GM19351 (cell line): ENCODE measurements around the gene TMEM63B.
A peak's percentile ranks its signal among the peaks of the same experiment; 100 is the strongest.
"Not testable (repeated sequence)": the region's sequence is repeated elsewhere in the genome, so short reads cannot be mapped to it uniquely, and the experiment has no call there.

ENCODE experiments used
- ATAC-seq: cut with Tn5 transposase; IDR thresholded peaks from one replicate; pipeline ENCODE4 v1.9.1; 2021; ENCODE audit warnings: mild to moderate bottlenecking, moderate library complexity; ENCODE audit not compliant: unreplicated experiment

The TMEM63B gene

DNA sequence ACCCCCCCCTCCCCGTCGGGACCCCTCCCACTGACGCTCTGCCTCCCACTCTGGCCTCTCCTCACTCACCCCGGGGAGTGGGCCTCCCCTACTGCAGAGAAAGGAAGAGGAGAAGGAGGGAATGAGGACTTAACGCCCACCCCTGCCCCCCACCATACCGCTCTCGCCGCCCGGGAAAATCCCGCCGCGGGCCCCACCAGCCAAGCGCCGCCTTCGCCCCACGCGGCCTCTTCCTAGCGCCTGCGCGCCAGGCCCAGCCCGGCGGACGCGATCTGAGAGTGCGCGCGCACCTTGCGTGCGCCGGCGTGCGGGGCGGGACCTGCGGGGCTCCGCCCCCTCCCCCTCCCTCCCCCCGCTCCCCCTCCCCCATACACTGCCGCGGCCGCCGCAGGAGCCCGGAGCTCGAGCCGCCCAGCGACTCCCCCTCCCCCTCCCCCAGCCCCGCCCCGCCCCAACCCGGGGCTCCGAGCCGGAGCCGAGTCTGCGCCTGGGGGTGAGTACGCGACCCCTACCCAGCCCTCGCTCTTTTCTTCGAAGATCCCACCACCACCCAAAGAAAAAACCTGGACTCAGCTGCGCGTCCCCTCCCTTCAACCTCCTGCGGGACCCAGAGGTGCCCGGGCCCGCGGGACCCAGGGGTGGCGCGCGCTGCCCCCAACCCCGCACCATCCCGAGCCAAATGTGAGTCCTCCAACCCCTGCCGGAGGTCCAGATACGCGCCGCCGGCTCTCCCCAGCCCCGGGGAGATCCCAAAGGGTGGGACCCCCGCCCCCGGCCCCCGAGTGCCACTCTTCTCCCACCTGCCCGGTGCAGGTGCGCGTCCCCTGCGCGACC is at the start of gene TMEM63B, which contains the start of gene MRPL14:
TMEM63B (plus strand) TSS at position 369 of the 834 bp plus-strand sequence. CDS start 7,031 bp downstream, outside the sequence.
MRPL14 (minus strand) TSS at position 267 of the 834 bp plus-strand sequence. CDS start 10,841 bp downstream, outside the sequence.
- peak; percentile 67 for ATAC-seq

DNA sequence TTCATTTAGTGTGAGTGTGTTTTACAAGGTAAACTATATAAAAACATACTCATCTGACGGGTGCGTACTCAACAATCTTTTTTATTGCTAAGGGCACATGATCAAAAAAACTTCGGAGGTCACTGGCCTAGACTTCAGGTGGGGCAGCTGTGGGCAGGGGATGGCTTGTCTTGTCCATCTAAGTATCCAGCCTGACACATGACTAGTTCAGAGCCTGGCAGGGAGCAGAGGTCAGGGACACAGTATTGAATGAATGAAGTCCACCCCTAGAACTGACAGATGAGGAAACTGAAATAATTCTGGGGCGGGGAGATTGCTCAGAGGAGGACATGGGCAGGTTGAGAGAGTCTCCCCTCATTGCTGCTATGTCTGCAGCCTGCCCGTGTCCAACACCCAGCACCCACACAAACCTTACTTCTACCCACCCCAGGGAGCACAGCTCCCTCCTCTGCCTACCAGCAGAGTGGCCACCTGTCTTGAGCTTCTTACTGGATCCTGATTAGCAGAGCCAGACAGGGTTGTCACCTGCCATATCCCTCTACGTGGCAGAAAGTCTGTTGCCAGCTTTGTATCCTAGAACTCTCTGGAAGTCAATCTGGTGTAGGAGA is 49.0 kb upstream of the TMEM63B start:
- no peak for ATAC-seq

DNA sequence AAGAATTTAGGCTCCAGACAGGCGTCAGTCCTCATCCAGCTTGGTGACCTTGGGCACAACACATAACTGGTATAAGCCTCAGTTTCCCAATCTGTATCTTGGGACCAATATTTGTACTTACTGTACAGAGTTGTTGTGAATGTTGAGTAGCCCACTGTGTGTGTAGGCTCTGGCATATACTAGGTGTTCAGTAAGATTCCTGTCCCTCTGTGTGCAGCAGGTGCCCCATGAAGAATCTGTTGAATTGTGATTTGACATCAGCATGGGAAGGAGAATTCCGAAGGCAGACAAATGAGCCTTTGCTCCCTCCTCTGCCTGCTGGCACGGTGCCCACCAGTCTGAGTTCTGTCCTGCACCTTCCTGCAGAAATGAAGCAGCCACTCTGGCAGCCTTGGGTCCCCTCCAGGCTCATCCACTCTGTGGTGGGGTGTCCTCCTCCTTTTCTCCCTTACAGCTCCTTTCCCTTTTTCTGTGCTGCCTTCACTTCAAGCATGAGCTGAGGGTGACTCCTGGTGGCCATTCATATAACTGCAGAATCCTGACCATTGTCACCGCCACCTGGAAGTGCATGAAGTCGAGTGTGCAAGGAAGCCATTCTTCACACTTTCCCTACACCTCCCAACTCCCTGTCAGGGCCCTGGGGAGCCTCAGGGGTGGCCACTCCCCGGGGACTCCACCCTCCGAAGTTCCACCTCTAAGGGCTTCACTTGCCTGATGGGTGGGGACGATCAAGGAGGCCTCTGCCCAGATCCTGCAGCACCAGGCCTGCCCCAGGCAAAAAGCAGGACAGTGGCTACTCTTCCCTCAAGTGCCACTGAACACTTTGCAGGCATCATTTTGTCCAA is 48.3 kb upstream of the TMEM63B start:
- no peak for ATAC-seq

DNA sequence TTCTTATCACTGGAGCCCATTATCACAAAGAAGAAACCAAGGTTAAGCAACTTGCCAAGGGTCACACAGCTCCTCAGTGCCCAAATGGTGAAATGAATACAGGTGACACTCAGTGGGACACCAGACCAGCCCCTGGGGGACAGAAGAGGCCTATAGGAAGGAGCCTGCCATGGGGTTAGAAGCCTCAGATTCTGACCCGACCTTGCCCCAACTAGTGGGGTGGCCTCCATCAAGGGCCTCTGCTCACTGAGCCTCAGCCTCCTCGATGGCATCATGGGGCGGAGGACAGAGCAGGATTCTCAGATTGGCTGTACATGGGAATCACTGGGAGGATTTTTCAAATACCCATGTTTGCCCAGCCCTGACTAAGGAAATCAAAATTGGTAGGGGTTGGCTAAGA is 47.7 kb upstream of the TMEM63B start:
- no peak for ATAC-seq

DNA sequence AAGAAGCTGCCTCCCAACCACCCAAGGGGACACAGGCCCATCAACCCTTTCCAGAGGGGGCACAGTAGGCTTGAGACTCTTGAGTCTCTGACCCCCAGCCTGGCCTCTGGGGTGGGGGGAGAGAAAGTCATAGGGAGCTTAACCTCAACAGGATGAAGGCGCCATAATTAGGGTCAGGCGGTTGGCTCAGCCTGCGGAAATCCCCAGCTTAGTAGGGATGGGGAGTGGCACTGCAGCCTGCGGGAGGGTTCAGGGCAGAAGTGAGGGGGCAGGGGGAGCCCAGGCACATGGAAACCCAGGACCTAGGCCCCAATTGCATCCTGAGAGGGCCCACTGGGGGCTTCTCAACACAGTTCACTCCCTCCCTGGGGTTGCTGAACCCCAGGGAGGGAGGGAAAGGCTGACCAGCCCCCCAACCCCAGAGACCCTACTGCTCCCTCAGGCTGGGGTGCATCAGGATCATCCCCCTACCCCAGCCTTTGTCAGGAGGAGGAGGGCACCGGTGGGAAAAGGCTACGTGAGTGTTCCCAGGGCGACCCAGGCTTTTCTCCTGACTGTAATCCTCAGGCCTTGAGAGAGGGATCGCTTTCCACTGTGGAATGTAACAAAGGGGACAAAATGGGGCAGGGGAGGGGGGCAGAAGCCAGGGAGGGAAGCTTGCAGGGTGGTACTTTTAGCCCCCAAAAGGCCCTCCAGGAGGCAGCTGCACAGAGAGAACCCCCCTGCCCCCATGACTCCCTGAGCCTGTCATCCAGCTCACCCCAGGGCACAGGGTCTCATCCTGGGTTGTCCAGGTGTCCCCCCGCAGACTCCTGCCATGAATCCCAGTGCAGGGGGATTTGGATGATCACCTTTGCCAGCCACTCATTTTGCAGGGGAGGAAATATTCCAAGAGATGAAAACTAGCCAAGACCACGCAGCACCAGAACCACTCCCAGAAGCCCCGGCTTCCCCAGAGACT is 46.5 kb upstream of the TMEM63B start:
- no peak for ATAC-seq

DNA sequence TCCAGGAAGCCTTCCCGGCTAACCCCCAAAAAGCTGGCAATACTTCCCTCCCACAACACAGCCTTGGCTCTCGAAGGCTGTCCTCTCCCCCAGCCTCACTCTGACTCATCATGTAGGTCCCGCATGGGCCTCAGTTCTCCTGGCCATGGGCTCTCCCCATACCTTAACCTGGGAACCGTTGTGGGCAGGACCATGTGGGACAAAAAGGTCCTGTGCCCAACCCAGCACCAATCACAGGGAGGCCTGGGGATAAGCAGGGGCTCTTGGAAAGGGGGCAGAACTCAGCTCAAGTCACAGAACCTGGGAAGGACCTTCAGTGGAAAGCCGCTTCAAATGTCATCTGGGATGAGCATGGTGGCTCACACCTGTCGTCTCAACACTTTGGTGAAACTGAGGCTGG is 45.6 kb upstream of the TMEM63B start:
- ATAC-seq = no peak

DNA sequence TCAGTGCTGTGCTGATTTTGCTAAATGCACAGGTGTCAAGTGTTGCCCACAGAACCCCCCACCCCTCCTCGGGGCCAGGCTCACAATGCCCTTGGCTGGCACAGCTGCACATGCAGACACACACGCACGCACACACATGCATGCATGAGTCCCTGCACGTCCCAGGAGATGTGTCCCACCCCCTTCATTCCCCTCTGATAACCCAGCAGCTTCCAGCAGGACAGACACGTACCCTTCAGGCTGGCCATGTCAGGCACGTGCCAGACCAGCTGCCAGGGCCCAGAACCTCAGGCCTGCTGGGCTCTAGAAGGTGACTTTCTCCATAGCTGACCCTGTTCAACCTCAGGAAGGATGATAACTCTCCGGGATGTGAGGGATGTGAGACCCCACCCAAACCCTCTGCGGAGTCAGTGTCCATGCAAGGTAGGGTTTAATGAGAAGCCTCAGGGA is 44.5 kb upstream of the TMEM63B start:
- no peak for ATAC-seq

DNA sequence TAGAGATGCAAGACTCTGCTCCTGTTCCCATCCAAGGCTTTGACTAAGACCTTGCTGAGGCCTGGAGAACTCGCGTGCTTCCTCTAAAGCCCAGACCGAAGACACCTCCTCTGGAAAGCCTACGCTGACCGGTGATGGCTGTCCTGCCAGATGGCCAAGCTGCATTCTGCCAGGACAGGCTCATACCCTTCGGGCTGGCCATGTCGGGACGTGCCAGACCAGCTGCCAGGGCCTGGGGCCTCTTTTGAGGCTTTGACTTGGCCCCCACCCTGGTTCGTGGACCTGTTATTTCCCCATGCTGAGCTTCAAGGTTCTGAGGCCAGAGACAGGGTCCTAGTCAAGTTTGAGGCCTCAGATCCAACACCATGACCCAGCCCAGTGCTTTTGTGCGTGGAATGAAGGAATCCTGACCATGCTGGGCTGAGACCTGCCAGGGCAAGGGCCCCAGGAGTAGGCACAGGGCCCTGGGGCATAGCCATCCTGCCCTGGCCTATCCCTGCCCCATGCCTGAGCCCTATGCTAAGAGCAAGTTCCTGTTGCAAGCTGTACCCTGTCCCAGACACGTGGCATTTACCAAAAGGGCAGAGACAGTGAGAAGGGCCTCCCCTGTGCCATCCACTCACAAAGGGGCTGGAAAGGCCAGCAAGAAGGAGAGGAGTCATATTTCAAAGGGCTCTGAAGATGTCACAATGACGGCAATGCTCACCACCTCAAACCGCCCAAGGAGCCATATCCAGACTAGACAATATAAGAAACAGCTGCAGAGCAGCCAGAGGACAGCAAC is 42.9 kb upstream of the TMEM63B start:
- no peak for ATAC-seq

DNA sequence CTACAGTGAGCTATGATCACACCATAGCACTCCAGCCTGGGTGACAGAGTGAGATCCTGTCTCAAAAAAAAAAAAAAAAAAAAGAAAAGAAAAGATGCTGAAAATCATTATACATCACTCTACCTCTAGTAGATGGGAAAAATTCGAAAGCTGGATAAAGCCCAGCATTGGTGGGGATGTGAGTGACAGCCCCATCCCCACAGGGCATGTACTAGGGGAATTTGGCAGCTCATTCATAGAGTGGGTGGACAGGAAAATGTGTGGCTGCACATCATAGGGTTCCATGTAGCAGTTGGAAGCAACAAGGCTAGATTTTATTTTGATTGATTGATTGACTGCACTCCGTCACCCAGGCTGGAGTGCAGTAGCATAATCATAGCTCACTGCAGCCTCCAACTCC is 42.1 kb upstream of the TMEM63B start:
- no peak for ATAC-seq

DNA sequence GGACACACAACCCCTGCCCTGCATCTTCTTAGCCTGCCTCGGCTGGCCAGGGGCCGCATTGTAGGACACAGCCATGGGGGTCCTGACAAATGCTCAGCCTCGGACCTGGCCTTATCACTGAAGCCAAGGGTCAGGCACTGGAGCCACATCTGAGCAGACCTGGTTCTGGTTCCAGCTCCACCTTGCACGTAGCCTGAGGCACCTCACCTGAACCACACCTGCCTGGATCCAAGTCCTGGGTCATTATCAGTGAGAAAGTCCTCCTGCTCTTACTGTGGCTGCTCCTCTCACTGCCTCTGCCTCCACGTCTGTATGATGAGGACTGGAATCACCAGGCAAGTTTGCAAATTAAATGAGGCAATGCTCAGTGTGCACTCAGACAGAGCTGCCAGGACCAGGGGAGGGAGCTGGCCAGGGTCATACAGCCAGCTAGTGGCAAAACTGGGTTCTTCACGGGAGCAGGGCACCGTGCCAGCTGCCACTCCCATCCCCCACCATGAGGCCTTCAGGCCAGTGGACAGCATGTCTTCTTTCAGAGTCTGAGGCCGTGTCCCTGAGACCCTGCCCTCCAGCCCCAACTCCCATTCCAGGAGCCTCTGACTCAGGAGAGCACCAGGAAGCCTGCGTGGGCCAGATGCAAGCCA is 40.3 kb upstream of the TMEM63B start:
- ATAC-seq = no peak

DNA sequence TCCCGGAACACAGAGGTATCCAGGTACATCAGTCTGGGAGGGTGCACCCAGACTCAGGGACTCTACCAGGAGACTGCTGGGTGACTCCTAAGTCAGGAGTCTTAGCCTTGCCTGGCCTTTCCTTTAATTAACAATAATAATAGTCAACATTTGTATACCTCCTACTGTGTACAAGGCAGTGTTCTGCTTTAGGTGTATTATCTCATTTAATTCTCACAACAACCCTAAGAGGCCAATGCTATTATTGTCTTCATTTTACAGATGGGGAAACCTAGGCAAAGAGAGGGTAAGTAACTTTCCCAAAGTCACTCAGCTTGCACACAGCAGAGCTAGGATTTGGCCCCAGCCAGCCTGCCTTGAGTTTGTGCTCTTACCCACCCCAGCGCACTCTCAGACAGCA is 39.7 kb upstream of the TMEM63B start:
- no peak for ATAC-seq

DNA sequence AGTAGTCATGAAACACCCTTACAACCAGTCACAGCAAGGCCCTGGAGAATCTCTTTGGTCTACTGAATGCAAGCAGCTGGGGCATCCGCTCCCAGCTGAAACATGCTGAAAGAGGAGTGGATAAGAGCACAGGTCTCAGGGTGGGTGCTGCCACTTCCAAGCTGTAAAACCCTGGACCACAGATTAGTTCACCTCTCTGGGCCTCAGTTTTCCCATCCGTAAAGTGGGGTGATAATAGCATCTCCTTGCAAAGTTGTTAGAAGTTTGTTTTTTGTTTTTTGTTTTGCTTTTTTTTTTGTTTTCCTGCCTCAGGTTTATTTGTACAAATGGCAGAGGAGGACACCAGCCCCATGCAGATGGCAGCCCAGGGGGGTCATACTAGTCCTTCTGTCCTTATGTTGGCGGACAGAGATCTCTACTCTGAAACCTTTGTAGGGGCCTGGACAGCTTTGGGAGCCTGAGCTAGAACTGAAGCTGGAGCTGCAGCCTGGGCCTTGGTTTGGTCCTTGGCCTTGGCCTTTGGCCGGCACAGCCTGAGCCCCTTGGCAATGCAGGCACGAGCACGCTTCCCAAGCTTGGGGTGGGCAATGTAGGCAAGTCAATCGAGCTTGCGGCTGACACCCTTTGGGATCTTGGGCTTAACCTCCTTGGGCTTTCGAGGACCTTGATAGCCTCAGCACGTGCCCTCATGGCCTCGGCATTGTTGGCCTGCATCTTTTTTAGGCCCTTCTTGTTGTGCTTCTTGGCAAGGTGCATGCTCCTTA is 38.3 kb upstream of the TMEM63B start:
- ATAC-seq = no peak

DNA sequence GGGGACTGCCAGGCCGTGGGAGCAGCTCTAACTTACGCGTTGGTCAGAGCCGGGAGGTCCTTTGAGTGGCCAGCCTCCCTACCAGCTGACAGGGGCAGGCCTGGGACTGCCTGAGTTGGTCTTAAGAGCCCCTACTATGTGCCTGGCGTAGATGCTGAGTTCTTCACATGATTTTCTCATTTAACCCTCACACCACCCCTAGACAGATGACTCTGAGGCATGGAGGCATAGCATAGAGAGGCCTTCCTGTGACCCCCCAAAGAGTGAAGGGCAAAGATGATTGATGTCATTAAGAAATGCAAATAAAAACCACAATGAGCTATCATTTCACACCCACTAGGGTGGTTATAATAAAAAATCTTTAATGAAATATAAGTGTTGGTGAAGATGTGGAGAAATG is 36.9 kb upstream of the TMEM63B start:
- ATAC-seq = no peak

DNA sequence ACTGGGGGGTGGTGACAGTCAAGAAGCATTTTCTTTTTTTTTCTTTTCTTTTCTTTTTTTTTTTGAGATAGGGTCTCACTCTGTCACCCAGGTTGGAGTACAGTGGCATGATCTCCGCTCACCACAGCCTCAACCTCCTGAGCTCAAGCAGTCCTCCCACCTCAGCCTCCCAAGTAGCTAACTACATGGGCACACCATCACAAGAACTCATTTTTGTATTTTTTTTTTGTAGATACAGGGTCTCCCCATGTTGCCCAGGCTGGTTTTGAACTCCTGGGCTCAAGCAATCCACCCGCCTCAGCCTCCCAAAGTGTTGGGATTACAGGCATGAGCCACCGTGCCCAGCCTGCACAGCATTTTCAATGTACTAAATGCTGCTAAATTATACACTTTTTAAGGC is 36.0 kb upstream of the TMEM63B start:
- ATAC-seq = not testable (repeated sequence)

DNA sequence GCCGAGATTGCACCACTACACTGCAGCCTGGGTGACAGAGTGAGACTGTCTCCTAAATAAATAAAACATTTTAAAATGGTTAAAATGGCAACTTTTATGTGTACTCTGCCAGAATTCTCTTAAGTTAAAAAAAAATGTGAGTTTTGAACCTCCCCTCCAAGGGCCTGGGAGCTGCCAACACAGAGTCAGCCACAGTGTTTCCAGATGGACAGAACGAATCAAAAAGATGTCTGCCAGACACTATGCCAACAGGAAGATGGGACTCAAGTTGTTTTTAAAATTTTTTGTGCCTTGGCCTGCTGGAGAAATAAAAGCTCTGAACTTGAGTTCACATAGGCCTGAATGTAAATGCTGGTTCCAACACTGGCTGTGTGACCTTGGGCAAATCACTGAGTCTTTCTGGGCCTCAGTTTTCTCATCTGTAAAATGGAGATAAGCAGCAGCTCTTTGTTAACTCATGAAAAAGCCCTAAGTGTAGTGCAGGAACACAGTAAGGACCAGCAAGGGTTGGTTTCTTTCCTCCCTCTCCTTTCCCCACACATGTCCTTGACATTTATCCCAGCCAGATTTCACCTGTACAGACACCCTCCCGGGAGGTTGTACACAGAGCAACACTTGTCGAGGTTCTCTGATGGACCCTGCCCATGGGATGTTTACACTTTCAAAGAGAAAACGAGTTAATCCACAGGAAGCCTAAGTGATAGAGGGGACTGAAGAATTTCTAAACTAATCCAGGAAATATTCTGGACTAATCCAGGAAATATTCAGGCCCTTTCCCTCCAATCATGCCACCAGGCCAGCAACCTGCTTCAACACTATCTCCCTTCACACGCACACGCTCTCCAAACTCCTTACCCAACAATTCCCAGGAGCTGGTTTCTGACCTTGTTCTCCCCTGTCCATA is 35.1 kb upstream of the TMEM63B start:
- ATAC-seq = no peak

DNA sequence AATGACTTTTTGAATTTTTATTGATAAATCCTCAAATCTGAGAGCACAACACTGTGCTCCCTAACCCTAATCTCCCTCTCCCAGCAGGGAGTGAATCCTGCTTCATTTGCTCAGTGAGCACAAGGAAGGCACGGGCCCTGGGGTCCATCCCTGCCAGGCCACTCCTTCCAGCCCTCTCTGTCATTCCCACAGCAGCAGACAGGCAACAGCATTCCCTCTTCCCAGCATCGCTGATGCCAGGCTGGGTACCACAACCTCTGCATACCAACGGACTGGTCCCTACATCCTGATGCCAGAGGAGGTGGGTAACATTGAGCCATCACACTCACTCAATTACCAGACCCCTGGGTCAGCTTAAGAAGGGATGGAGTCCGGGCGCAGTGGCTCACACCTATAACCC is 34.3 kb upstream of the TMEM63B start:
- no peak for ATAC-seq

DNA sequence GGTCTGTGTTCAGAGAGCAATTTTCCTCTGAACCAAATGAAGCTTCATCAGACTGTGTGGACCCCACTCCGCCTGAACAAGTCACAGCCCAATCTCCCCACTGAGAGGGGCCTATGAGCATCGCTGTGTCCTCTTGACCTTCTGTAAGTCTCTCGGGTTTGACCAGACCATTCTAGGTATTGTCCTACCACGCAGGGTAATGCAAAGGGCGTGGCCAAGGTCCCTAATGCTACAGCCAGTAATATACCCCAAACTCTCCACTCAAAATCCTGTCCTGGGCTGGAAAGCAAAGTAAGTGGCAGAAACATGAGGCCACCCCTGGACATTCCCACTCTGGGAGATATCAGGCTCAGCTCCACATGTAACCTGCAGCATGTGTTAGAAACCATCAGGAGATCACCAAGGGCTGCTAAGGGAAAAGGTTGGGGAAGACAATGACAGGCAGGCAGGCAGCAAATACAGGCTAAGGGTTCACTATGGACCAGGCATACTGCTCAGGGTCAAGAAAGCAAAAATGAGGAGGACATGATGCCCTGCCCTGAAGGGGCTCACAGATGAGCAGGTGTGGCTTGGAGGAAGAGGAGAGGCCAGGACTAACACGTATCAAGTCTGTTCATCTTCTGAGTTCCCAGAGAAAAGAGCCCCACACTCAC is 33.5 kb upstream of the TMEM63B start:
- no peak for ATAC-seq
